GM12878 (cell line): ENCODE data around the gene ELP1. TPM values are rescaled to one million over a fixed set of nuclear protein-coding genes. Genes with fewer than 3 reads are reported as not detected.

Experiments used
- ATAC-seq: fragments of 200-7000 bp; cut with Tn5 transposase; 3 replicates; pipeline ENCODE4 v1.9.1; 2020; ENCODE audit warnings: mild to moderate bottlenecking, moderate library complexity
- BruUV-seq: library from RNA; stranded (reverse); fragments of 400-500 nt; replicated peaks from 2 replicates; lab custom pipeline; 2021; lab: Mats Ljungman, UMichigan
- CTCF ChIA-PET: fragments of 300-600 bp; sonication (Branson Sonifier 250); formaldehyde crosslinking; extraction: SDS; loops from one replicate; lab custom pipeline; 2021; ENCODE audit warnings: inconsistent platforms; lab: Yijun Ruan, JAX
- POLR2A ChIA-PET: fragments of 350-600 bp; formaldehyde crosslinking; extraction: SDS; loops from one replicate; lab custom pipeline; 2021; ENCODE audit warnings: inconsistent platforms; lab: Charles Lee
- RAD21 ChIA-PET: fragments of 300-600 bp; sonication (Branson Sonifier 250); formaldehyde crosslinking; loops from one replicate; lab custom pipeline; 2023; ENCODE audit warnings: antibody characterized with exemption; ENCODE audit not compliant: unreplicated experiment; lab: Charles Lee
- SMC1A ChIA-PET: fragments of 300-600 bp; sonication (Branson Sonifier 250); formaldehyde crosslinking; loops from one replicate; lab custom pipeline; 2023; ENCODE audit not compliant: unreplicated experiment, uncharacterized antibody; lab: Charles Lee
- DNase-seq: peaks from one replicate; pipeline ENCODE4 v3.0.0-alpha.2; 2011; ENCODE audit warnings: low read depth, low spot score
- FAIRE-seq: peaks from 3 replicates; lab custom pipeline; 2011; peaks lifted over from hg19 to GRCh38; lab: Jason Lieb, UNC
- H2AFZ ChIP-seq: 2 replicates; pipeline ENCODE4 v1.6.0; 2011; ENCODE audit warnings: low read depth, low read length, control low read depth; ENCODE audit not compliant: control insufficient read depth
- H3K27ac ChIP-seq: 2 replicates; pipeline ENCODE4 v1.5.1; 2011; ENCODE audit warnings: control low read depth; ENCODE audit not compliant: control insufficient read depth, insufficient read depth
- H3K27me3 ChIP-seq, 2 experiments: replicated peaks in 1 of 2; 2 replicates each; pipeline versions ENCODE4 v1.6.0 to v1.6.1; 2011; ENCODE audit warnings: low read length in 1 of 2; ENCODE audit not compliant: control insufficient read depth in 2 of 2, insufficient read depth in 2 of 2
- H3K36me3 ChIP-seq, 2 experiments: 2 replicates each; pipeline ENCODE4 v1.5.1; 2011; ENCODE audit warnings: low read length in 1 of 2; ENCODE audit not compliant: control insufficient read depth in 2 of 2, insufficient read depth in 2 of 2
- H3K4me1 ChIP-seq: 2 replicates; pipeline ENCODE4 v1.6.1; 2011; ENCODE audit warnings: mild to moderate bottlenecking, low read length, moderate library complexity, mixed read lengths; ENCODE audit not compliant: control insufficient read depth, insufficient read depth
- H3K4me2 ChIP-seq: 2 replicates; pipeline ENCODE4 v1.6.0; 2011; ENCODE audit warnings: control low read depth; ENCODE audit not compliant: control insufficient read depth, insufficient read depth
- H3K4me3 ChIP-seq: fragments of 200-600 bp; sonication (generic); 2 replicates; pipeline ENCODE4 v1.5.1; 2016
- H3K79me2 ChIP-seq: 2 replicates; pipeline ENCODE4 v1.6.0; 2011; ENCODE audit warnings: low read length; ENCODE audit not compliant: control insufficient read depth, insufficient read depth
- H3K9ac ChIP-seq: 2 replicates; pipeline ENCODE4 v1.8.0; 2011; ENCODE audit warnings: low read length, control low read depth, mixed read lengths; ENCODE audit not compliant: control insufficient read depth, insufficient read depth
- H3K9me3 ChIP-seq: replicated peaks from 3 replicates; pipeline ENCODE4 v1.5.1; 2011; ENCODE audit warnings: mild to moderate bottlenecking, low read length; ENCODE audit not compliant: control insufficient read depth, insufficient read depth
- H4K20me1 ChIP-seq: 2 replicates; pipeline ENCODE4 v1.6.0; 2011; ENCODE audit not compliant: control insufficient read depth, insufficient read depth
- CBFB ChIP-seq: IDR thresholded peaks from 2 replicates; pipeline ENCODE4 v1.6.1; 2016; ENCODE audit warnings: antibody characterized with exemption, low read depth
- NR2F1 ChIP-seq: fragments of 450-650 bp; conservative IDR thresholded peaks from 2 replicates; pipeline ENCODE4 v1.6.1; 2017; ENCODE audit warnings: mild to moderate bottlenecking
- SUPT20H ChIP-seq: IDR thresholded peaks from 2 replicates; pipeline ENCODE4 v1.6.1; 2011; ENCODE audit warnings: low read depth, mild to moderate bottlenecking, low read length, moderate library complexity, borderline replicate concordance; ENCODE audit not compliant: control insufficient read depth
- YBX1 ChIP-seq: fragments of 450-650 bp; IDR thresholded peaks from 2 replicates; pipeline ENCODE4 v1.6.1; 2016; ENCODE audit warnings: antibody characterized with exemption
- WGBS: methylation state at CpG from one replicate; pipeline ENCODE4 v1.1.6; 2016; ENCODE audit warnings: low lambda C conversion rate; ENCODE audit not compliant: insufficient replicate concordance, insufficient coverage; ENCODE audit errors: missing lambda C conversion rate; 5-methylcytosine and 5-hydroxymethylcytosine counted together
- in situ Hi-C: fragments of 300-500 bp; cut with MboI; formaldehyde crosslinking; loops from 9 replicates; pipeline ENCODE4 v1.14.3; 2018; ENCODE audit warnings: mixed read lengths
- intact Hi-C: fragments of 100-400 bp; cut with micrococcal nuclease; formaldehyde crosslinking; loops from one replicate; pipeline ENCODE4 v1.14.2; 2022; ENCODE audit not compliant: unreplicated experiment
- polyA plus RNA-seq, 11 experiments: library from polyadenylated mRNA; depleted of rRNA in 4 of 11; unstranded in 6 of 11; stranded (reverse) in 5 of 11; fragments of >200 nt; fragmentation: Nextera tagmentation in 4 of 11; fragmentation: Illumina TruSeq in 1 of 11; extraction: Ambion mirVana in 4 of 11; extraction: Trizol in 1 of 11; gene quantifications; 1 replicate in 1 of 11; 2 replicates in 10 of 11; pipeline versions ENCODE4 v1.2.1 to v1.2.3, GENCODE V29; 2011 to 2016; ENCODE audit warnings: inconsistent platforms in 2 of 11, missing spikeins in 2 of 11, low read depth in 1 of 11
- total RNA-seq, 4 experiments: library from RNA; depleted of rRNA in 3 of 4; stranded (reverse); fragments of >200 nt in 3 of 4; fragmentation: Illumina TruSeq in 1 of 4; extraction: Trizol in 1 of 4; gene quantifications; 2 replicates each; pipeline versions ENCODE4 v1.2.1 to v1.2.3, GENCODE V29; 2013 to 2021
- TF ChIP-seq, protein P1 (sequence below): IDR thresholded peaks from 2 replicates; pipeline ENCODE4 v1.6.1; 2011; ENCODE audit warnings: borderline replicate concordance, low read depth, mild to moderate bottlenecking, moderate library complexity, low read length; ENCODE audit not compliant: insufficient read depth, poor library complexity, severe bottlenecking

Gene ELP1
- total and polyA plus RNA-seq, 10 of the 15 experiments (the other 5 are each of a cell fraction or from before 2014, with no cell fraction given) = 9.7 to 29.9 (median 26.0) TPM

GRCh38 chr9:108882052-108882888, 51.7 kb downstream of the ELP1 start:
- Histone ChIP-seq H3K9ac (no peak overlapping the region), H2AFZ (no peak overlapping the region), H3K9me3 (no peaks in the 10 kb centered on the region), H3K4me3 (no peak overlapping the region), H4K20me1 (no peaks in the 10 kb centered on the region), H3K4me2 (no peak overlapping the region), H3K27me3 (no peaks in the 10 kb centered on the region), H3K4me1 (peaks cover 8% of the 10 kb centered on the region), H3K36me3 (peaks cover 4 to 13% of the 10 kb centered on the region in 2 experiments), H3K27ac (no peak overlapping the region), H3K79me2 (no peaks in the 10 kb centered on the region)
- intact Hi-C loops = no loop called here
- no TSS peak for BruUV-seq
- in situ Hi-C loops = no loop called here
- ChIA-PET RAD21 (no interaction called here), POLR2A (no interaction called here), SMC1A (no interaction called here), CTCF (interaction anchor here (0.6 to 1.2 kb wide), 3 partner anchors 10 to 560 kb away, joined by 4 read pairs; no protein-coding TSS in a partner anchor)
- ATAC-seq (no peak), FAIRE-seq (no peak), DNase-seq (no peak)
- no peak for TF ChIP-seq CBFB
- no peak for TF ChIP-seq YBX1
- no peak for TF ChIP-seq SUPT20H
- no peak for TF ChIP-seq NR2F1
- TF ChIP-seq, protein P1, sequence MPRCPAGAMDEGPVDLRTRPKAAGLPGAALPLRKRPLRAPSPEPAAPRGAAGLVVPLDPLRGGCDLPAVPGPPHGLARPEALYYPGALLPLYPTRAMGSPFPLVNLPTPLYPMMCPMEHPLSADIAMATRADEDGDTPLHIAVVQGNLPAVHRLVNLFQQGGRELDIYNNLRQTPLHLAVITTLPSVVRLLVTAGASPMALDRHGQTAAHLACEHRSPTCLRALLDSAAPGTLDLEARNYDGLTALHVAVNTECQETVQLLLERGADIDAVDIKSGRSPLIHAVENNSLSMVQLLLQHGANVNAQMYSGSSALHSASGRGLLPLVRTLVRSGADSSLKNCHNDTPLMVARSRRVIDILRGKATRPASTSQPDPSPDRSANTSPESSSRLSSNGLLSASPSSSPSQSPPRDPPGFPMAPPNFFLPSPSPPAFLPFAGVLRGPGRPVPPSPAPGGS = no peak
- WGBS = 100% methylated on average over 6 of the region's 6 CpGs
